Esophagus squamous epithelium (tissue), 4 donors: ENCODE data around the gene MOGAT3.

Experiments
- CTCF ChIP-seq, 6 experiments: fragments of 450-650 bp in 4 of 6; fragments of 200-600 bp in 2 of 6; sonication (generic) in 2 of 6; IDR thresholded peaks; one replicate each; pipeline ENCODE4 v1.5.1; 2016 to 2019; ENCODE audit warnings: antibody characterized with exemption in 6 of 6, mild to moderate bottlenecking in 4 of 6, moderate library complexity in 4 of 6
- POLR2A ChIP-seq, 4 donors: fragments of 450-650 bp; IDR thresholded peaks; one replicate each; pipeline ENCODE4 v1.6.1; 2017; ENCODE audit warnings: antibody characterized with exemption in 4 of 4, mild to moderate bottlenecking in 4 of 4, moderate library complexity in 3 of 4

DNA sequence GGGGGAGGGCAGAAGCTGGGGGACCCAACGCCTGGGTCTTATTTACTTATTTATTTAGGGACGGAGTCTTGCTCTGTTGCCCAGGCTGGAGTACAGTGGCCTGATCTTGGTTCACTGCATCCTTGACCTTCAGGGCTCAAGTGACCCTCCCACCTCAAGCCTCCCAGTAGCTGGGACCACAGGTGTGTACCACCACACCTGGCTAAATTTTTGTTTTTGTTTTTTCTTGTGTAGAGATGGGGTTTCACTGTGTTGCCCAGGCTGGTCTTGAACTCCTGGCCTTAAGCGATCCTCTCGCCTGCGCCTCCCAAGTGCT lies 1.7 kb upstream of the MOGAT3 start:
- no peak for TF ChIP-seq CTCF (IDR thresholded peaks at IDR 0.05)
- no peak for TF ChIP-seq POLR2A (IDR thresholded peaks at IDR 0.05)
